Progenitor cell of endocrine pancreas (in vitro differentiated cells): ENCODE measurements around the gene SEMA3D. TPM values are rescaled to one million over a fixed set of nuclear protein-coding genes. Genes with fewer than 3 reads are reported as not detected.
"Not testable (repeated sequence)": the region's sequence is repeated elsewhere in the genome, so short reads cannot be mapped to it uniquely, and the experiment has no call there.

Experiments
- DNase-seq: peaks from one replicate; pipeline ENCODE4 v3.0.0; 2021; ENCODE audit warnings: low spot score; ENCODE audit not compliant: unreplicated experiment
- H3K27ac Mint-ChIP-seq: 2 replicates; pipeline ENCODE4 v1.8.0; 2021; ENCODE audit warnings: mild to moderate bottlenecking, moderate library complexity, mixed read lengths
- H3K27me3 Mint-ChIP-seq: 2 replicates; pipeline ENCODE4 v1.8.0; 2021; ENCODE audit warnings: mixed read lengths
- H3K36me3 Mint-ChIP-seq: 2 replicates; pipeline ENCODE4 v1.8.0; 2022; ENCODE audit warnings: mixed read lengths; ENCODE audit not compliant: insufficient read depth
- H3K4me1 Mint-ChIP-seq: 2 replicates; pipeline ENCODE4 v1.8.0; 2021; ENCODE audit warnings: low read depth, mixed read lengths
- H3K4me3 Mint-ChIP-seq: 2 replicates; pipeline ENCODE4 v1.8.0; 2021; ENCODE audit warnings: low read depth, mild to moderate bottlenecking, moderate library complexity, mixed read lengths
- H3K9me3 Mint-ChIP-seq: 2 replicates; pipeline ENCODE4 v1.8.0; 2021; ENCODE audit warnings: low read depth, mixed read lengths
- CTCF ChIP-seq: fragments of 200-600 bp; sonication (generic); IDR thresholded peaks from one replicate; pipeline ENCODE4 v1.5.0; 2021; ENCODE audit warnings: antibody characterized with exemption, mild to moderate bottlenecking; ENCODE audit not compliant: unreplicated experiment
- total RNA-seq: library from RNA; stranded (reverse); gene quantifications from 2 replicates; pipeline ENCODE4 v1.2.1, GENCODE V29; 2021

SEMA3D gene
- total RNA-seq, 1 donor from 2014 or later = 27.9 TPM

GRCh38 chr7:85001495-85002345 is 185.1 kb downstream of the SEMA3D start:
- Mint-ChIP-seq H3K27me3 (no peaks in the 10 kb centered on the region), H3K36me3 (peaks cover 5% of the 10 kb centered on the region), H3K27ac (no peak overlapping the region), H3K9me3 (no peaks in the 10 kb centered on the region), H3K4me1 (peaks cover 5% of the 10 kb centered on the region), H3K4me3 (no peak overlapping the region)
- DNase-seq = no peak
- no peak for TF ChIP-seq CTCF

GRCh38 chr7:85000735-85001350 is 186.0 kb downstream of the SEMA3D start:
- H3K27me3 Mint-ChIP-seq = no peaks in the 10 kb centered on the region
- H3K9me3 Mint-ChIP-seq = no peaks in the 10 kb centered on the region
- peaks cover 3% of the 10 kb centered on the region for H3K36me3 Mint-ChIP-seq
- DNase-seq = no peak
- H3K4me1 Mint-ChIP-seq = peaks cover 5% of the 10 kb centered on the region
- no peak for TF ChIP-seq CTCF
- no peak overlapping the region for H3K27ac Mint-ChIP-seq
- no peak overlapping the region for H3K4me3 Mint-ChIP-seq

GRCh38 chr7:84999450-84999849 is 187.4 kb downstream of the SEMA3D start:
- TF ChIP-seq CTCF = no peak
- Mint-ChIP-seq H3K27ac (no peak overlapping the region), H3K4me3 (no peak overlapping the region), H3K27me3 (no peaks in the 10 kb centered on the region), H3K4me1 (peaks cover 5% of the 10 kb centered on the region), H3K36me3 (peaks cover 3% of the 10 kb centered on the region), H3K9me3 (no peaks in the 10 kb centered on the region)
- no peak for DNase-seq

GRCh38 chr7:84998665-84999064 is 188.2 kb downstream of the SEMA3D start:
- Mint-ChIP-seq H3K4me1 (peaks cover 5% of the 10 kb centered on the region), H3K27me3 (no peaks in the 10 kb centered on the region), H3K4me3 (no peak overlapping the region), H3K36me3 (peaks cover 3% of the 10 kb centered on the region), H3K9me3 (no peaks in the 10 kb centered on the region), H3K27ac (no peak overlapping the region)
- DNase-seq = no peak
- TF ChIP-seq CTCF = peak; percentile 33

GRCh38 chr7:84997626-84998025 is 189.2 kb downstream of the SEMA3D start:
- no peak for DNase-seq
- Mint-ChIP-seq H3K4me3 (no peak overlapping the region), H3K27ac (no peak overlapping the region), H3K36me3 (peaks cover 3% of the 10 kb centered on the region), H3K9me3 (no peaks in the 10 kb centered on the region), H3K27me3 (no peaks in the 10 kb centered on the region), H3K4me1 (peaks cover 3% of the 10 kb centered on the region)
- no peak for TF ChIP-seq CTCF

- H3K27me3 Mint-ChIP-seq, H3K9me3 Mint-ChIP-seq, H3K4me3 Mint-ChIP-seq, DNase-seq, H3K27ac Mint-ChIP-seq, H3K4me1 Mint-ChIP-seq, H3K36me3 Mint-ChIP-seq: not testable (repeated sequence)
Observed at GRCh38 chr7:84992954-84993353, 193.9 kb downstream of the SEMA3D start.
